CD1c-positive myeloid dendritic cell (primary cell): ENCODE data around the gene UQCRC2.
"Not testable (repeated sequence)": the region's sequence is repeated elsewhere in the genome, so short reads cannot be mapped to it uniquely, and the experiment has no call there.

Experiments
- DNase-seq: peaks from one replicate; pipeline ENCODE4 v3.0.0-alpha.2; 2016; ENCODE audit errors: extremely low spot score

The UQCRC2 gene

GRCh38 chr16:21982108-21982507 is 28.9 kb downstream of the UQCRC2 start:
- no peak for DNase-seq

GRCh38 chr16:21984062-21984461 is 30.9 kb downstream of the UQCRC2 start:
- no peak for DNase-seq

GRCh38 chr16:21985524-21985923 is 32.4 kb downstream of the UQCRC2 start:
- DNase-seq, result no peak

- DNase-seq, result no peak
Measured at GRCh38 chr16:21986692-21987246, 33.6 kb downstream of the UQCRC2 start.

- DNase-seq, result no peak
Measured at GRCh38 chr16:21987498-21987897, 34.3 kb downstream of the UQCRC2 start.

GRCh38 chr16:21989133-21989532 is 36.0 kb downstream of the UQCRC2 start:
- no peak for DNase-seq

GRCh38 chr16:21989751-21990150 is 36.6 kb downstream of the UQCRC2 start:
- DNase-seq, result no peak

- DNase-seq, result no peak
Measured at GRCh38 chr16:21990381-21990944, 37.3 kb downstream of the UQCRC2 start.

- no peak for DNase-seq
Measured at GRCh38 chr16:21991621-21992020, 38.5 kb downstream of the UQCRC2 start.

- DNase-seq, result no peak
Measured at GRCh38 chr16:21994856-21995465, 41.8 kb downstream of the UQCRC2 start.

GRCh38 chr16:21996923-21997696 is 43.9 kb downstream of the UQCRC2 start:
- no peak for DNase-seq

GRCh38 chr16:21997697-21998480 is 44.7 kb downstream of the UQCRC2 start:
- no peak for DNase-seq

- no peak for DNase-seq
Measured at GRCh38 chr16:22001591-22001990, 48.4 kb downstream of the UQCRC2 start.

- not testable (repeated sequence) for DNase-seq
Measured at GRCh38 chr16:22002047-22002446, 48.9 kb downstream of the UQCRC2 start.

GRCh38 chr16:22003195-22003594 is 50.0 kb downstream of the UQCRC2 start:
- no peak for DNase-seq

- no peak for DNase-seq
Measured at GRCh38 chr16:22004341-22004740, 51.2 kb downstream of the UQCRC2 start.

GRCh38 chr16:22005746-22006145 is 52.6 kb downstream of the UQCRC2 start:
- DNase-seq, result no peak

- no peak for DNase-seq
Measured at GRCh38 chr16:22006636-22007035, 53.5 kb downstream of the UQCRC2 start.

- DNase-seq, result no peak
Measured at GRCh38 chr16:22007159-22007508, 54.0 kb downstream of the UQCRC2 start.

- DNase-seq, result peak; percentile 83
Measured at GRCh38 chr16:22007509-22008214, 54.5 kb downstream of the UQCRC2 start, which contains the start of gene MOSMO. Gene MOSMO (plus strand): TSS chr16:22008111. CDS start chr16:22008302, 191 bp downstream.
